Breast epithelium (tissue), 3 donors: ENCODE results near the gene CDC25A.

Experiments
- POLR2A ChIP-seq: fragments of 450-650 bp; IDR thresholded peaks from one replicate; pipeline ENCODE4 v1.6.1; 2016; ENCODE audit warnings: antibody characterized with exemption, mild to moderate bottlenecking, moderate library complexity
- TF ChIP-seq, protein P1 (sequence below), 3 donors: fragments of 450-650 bp; IDR thresholded peaks; one replicate each; pipeline ENCODE4 v1.5.1; 2016 to 2017; ENCODE audit warnings: antibody characterized with exemption in 3 of 3, mild to moderate bottlenecking in 3 of 3, moderate library complexity in 3 of 3

DNA sequence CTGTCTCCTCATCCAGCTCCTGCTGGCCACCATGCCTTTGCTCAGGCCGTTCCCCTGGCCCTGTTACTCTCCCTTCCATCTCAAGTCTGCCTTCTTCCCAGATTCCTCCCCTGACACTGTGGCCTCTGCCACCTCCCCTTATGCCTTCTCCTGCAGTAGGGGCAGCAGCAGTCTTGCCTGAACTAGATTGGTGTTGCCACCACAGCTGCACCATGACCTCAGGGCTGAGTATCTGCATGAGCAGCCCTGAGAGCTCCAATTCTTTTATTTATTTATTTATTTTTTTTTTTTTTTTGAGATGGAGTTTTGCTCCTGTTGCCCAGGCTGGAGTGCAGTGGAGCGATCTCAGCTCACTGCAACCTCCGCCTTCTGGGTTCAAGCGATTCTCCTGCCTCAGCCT lies 21.2 kb upstream of the CDC25A start:
- TF ChIP-seq, protein P1, sequence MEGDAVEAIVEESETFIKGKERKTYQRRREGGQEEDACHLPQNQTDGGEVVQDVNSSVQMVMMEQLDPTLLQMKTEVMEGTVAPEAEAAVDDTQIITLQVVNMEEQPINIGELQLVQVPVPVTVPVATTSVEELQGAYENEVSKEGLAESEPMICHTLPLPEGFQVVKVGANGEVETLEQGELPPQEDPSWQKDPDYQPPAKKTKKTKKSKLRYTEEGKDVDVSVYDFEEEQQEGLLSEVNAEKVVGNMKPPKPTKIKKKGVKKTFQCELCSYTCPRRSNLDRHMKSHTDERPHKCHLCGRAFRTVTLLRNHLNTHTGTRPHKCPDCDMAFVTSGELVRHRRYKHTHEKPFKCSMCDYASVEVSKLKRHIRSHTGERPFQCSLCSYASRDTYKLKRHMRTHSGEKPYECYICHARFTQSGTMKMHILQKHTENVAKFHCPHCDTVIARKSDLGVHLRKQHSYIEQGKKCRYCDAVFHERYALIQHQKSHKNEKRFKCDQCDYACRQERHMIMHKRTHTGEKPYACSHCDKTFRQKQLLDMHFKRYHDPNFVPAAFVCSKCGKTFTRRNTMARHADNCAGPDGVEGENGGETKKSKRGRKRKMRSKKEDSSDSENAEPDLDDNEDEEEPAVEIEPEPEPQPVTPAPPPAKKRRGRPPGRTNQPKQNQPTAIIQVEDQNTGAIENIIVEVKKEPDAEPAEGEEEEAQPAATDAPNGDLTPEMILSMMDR (IDR thresholded peaks at IDR 0.05): no peak
- TF ChIP-seq POLR2A: no peak
